SHP77 (cell line): ENCODE measurements around the gene MT1G.
"Not testable (repeated sequence)": the region's sequence is repeated elsewhere in the genome, so short reads cannot be mapped to it uniquely, and the experiment has no call there.

Source experiments
- DNase-seq, 2 experiments: peaks; one replicate each; lab custom pipeline; 2025; lab: John Stamatoyannopoulos, UW

The MT1G gene

GRCh38 chr16:56665286-56666261 lies 2.3 kb downstream of the MT1G start:
- not testable (repeated sequence) for DNase-seq

- DNase-seq, result no peak
Measured at GRCh38 chr16:56664506-56664905, 3.4 kb downstream of the MT1G start.

GRCh38 chr16:56662357-56663354 lies 5.2 kb downstream of the MT1G start:
- DNase-seq, result no peak

- DNase-seq, result no peak
Measured at GRCh38 chr16:56658327-56658875, 9.5 kb downstream of the MT1G start.

GRCh38 chr16:56657555-56658326 lies 10.1 kb downstream of the MT1G start, which contains the start of gene MT1F:
Gene MT1F (plus strand): TSS chr16:56657959. CDS start chr16:56658059, 100 bp downstream.
- no peak for DNase-seq

GRCh38 chr16:56653218-56653617 lies 14.6 kb downstream of the MT1G start:
- no peak for DNase-seq

GRCh38 chr16:56652600-56652999 lies 15.3 kb downstream of the MT1G start:
- no peak for DNase-seq

- DNase-seq, result no peak
Measured at GRCh38 chr16:56651586-56651985, 16.3 kb downstream of the MT1G start, which contains the start of gene MT1B. Gene MT1B (plus strand): TSS chr16:56651886. CDS start chr16:56651954, 68 bp downstream.

- no peak for DNase-seq
Measured at GRCh38 chr16:56649820-56650219, 18.0 kb downstream of the MT1G start.

GRCh38 chr16:56649271-56649670 lies 18.6 kb downstream of the MT1G start:
- DNase-seq, result no peak

GRCh38 chr16:56647641-56648431 lies 20.0 kb downstream of the MT1G start:
- DNase-seq, result no peak

- no peak for DNase-seq
Measured at GRCh38 chr16:56645838-56646237, 22.0 kb downstream of the MT1G start.

- DNase-seq, result no peak
Measured at GRCh38 chr16:56645311-56645710, 22.6 kb downstream of the MT1G start.

- no peak for DNase-seq
Measured at GRCh38 chr16:56643833-56644232, 24.0 kb downstream of the MT1G start.

- DNase-seq, result no peak
Measured at GRCh38 chr16:56643080-56643778, 24.6 kb downstream of the MT1G start.

GRCh38 chr16:56641166-56641565 lies 26.7 kb downstream of the MT1G start:
- DNase-seq, result no peak

GRCh38 chr16:56640076-56640475 lies 27.8 kb downstream of the MT1G start:
- DNase-seq, result no peak

- no peak for DNase-seq
Measured at GRCh38 chr16:56639045-56639444, 28.8 kb downstream of the MT1G start.
